Lung (tissue), 12 donors: ENCODE results near the gene RPP14. TPM values are rescaled to one million over a fixed set of nuclear protein-coding genes. Genes with fewer than 3 reads are reported as not detected.

Experiments
- ATAC-seq: fragments of 200-7000 bp; cut with Tn5 transposase; one replicate; pipeline ENCODE4 v1.9.1; 2020; ENCODE audit warnings: moderate number of reproducible peaks; ENCODE audit not compliant: insufficient read depth, low FRiP score
- DNase-seq, 3 donors: peaks; one replicate each; pipeline ENCODE4 v3.0.0-alpha.2; 2013 to 2017
- H3K27ac ChIP-seq, 2 donors: one replicate each; pipeline ENCODE4 v1.5.1; 2013; ENCODE audit warnings: mild to moderate bottlenecking in 2 of 2, moderate library complexity in 2 of 2, control low read depth in 1 of 2, inconsistent platforms in 1 of 2, low read depth in 1 of 2, low read length in 1 of 2
- H3K27me3 ChIP-seq, 3 donors: one replicate each; pipeline ENCODE4 v1.5.1; 2013; ENCODE audit warnings: low read length in 2 of 3; ENCODE audit not compliant: control insufficient read depth in 3 of 3, insufficient read depth in 3 of 3
- H3K36me3 ChIP-seq, 4 donors: one replicate each; pipeline ENCODE4 v1.5.1; 2013; ENCODE audit warnings: low read length in 4 of 4, mild to moderate bottlenecking in 1 of 4, moderate library complexity in 1 of 4; ENCODE audit not compliant: control insufficient read depth in 4 of 4, insufficient read depth in 4 of 4
- H3K4me1 ChIP-seq, 5 donors: one replicate each; pipeline ENCODE4 v1.5.1; 2013; ENCODE audit warnings: low read length in 5 of 5, mild to moderate bottlenecking in 2 of 5, moderate library complexity in 1 of 5; ENCODE audit not compliant: control insufficient read depth in 5 of 5, insufficient read depth in 5 of 5
- H3K4me3 ChIP-seq: one replicate; pipeline ENCODE4 v1.5.1; 2013; ENCODE audit warnings: mild to moderate bottlenecking, control low read depth, moderate library complexity
- H3K9ac ChIP-seq, 2 donors: one replicate each; pipeline ENCODE4 v1.5.1; 2013; ENCODE audit warnings: low read length in 2 of 2, control low read depth in 1 of 2; ENCODE audit not compliant: insufficient read depth in 1 of 2
- H3K9me3 ChIP-seq, 4 donors: one replicate each; pipeline ENCODE4 v1.5.1; 2013; ENCODE audit warnings: low read length in 3 of 4, mild to moderate bottlenecking in 1 of 4, moderate library complexity in 1 of 4; ENCODE audit not compliant: control insufficient read depth in 4 of 4, insufficient read depth in 3 of 4
- CTCF ChIP-seq: IDR thresholded peaks from 2 replicates; pipeline ENCODE4 v1.5.1; 2012; ENCODE audit warnings: mild to moderate bottlenecking; ENCODE audit errors: control extremely low read depth, extremely low read depth
- WGBS, 2 donors: extraction: QIAGEN DNeasy Blood & Tissue Kit; methylation state at CpG; one replicate each; pipeline ENCODE4 v1.1.7; 2013; 5-methylcytosine and 5-hydroxymethylcytosine counted together
- polyA plus RNA-seq, 2 donors: library from polyadenylated mRNA; stranded (reverse); fragments of 200-250 nt; gene quantifications; one replicate each; pipeline ENCODE4 v1.2.1, GENCODE V29; 2013
- total RNA-seq, 2 donors: library from RNA; depleted of rRNA in 1 of 2; stranded (reverse); fragments of >200 nt in 1 of 2; gene quantifications; one replicate each; pipeline ENCODE4 v1.2.1, GENCODE V29; 2014 to 2021
- donor health status: control.
- donor health status: control.
- donor health status: Bipolar disorder and iron deficiency.
- donor health status: healthy.
- donor health status: DM: yes; HTN: yes; CAD: no.

Gene RPP14
- total and polyA plus RNA-seq, 4 donors, result 6.8 to 14.2 (median 10.8) TPM

DNA sequence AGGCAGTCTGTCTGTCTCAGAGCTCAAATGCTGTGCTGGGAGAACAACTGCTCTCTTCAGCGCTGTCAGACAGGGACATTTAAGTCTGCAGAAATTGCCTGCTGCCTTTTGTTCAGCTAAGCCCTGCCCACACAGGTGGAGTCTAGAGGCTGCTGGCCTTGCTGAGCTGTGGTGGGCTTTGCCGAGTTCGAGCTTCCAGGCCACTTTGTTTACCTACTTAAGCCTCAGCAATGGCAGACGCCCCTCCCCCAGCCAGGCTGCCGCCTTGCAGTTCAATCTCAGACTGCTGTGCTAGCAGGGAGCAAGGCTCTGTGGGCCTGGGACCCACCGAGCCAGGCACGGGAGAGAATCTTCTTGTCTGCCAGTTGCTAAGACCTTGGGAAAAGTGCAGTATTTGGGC is 25.0 kb upstream of the RPP14 start:
- Histone ChIP-seq H3K4me1 (no peaks in the 10 kb centered on the region), H3K9me3 (no peaks in the 10 kb centered on the region), H3K9ac (no peak overlapping the region), H3K27ac (no peak overlapping the region), H3K4me3 (no peak overlapping the region), H3K36me3 (peaks cover 0 to 5% (median 0%) of the 10 kb centered on the region in 4 donors), H3K27me3 (no peaks in the 10 kb centered on the region)
- DNase-seq (no peak), ATAC-seq (no peak)
- TF ChIP-seq CTCF, result no peak
- 86 to 93% methylated on average over 7 of the region's 7 CpGs for WGBS, 2 donors

- Histone ChIP-seq H3K27ac (no peak overlapping the region), H3K9me3 (no peaks in the 10 kb centered on the region), H3K9ac (no peak overlapping the region), H3K4me3 (no peak overlapping the region), H3K4me1 (no peaks in the 10 kb centered on the region), H3K27me3 (no peaks in the 10 kb centered on the region), H3K36me3 (peaks cover 0 to 16% (median 0%) of the 10 kb centered on the region in 4 donors)
- ATAC-seq (no peak), DNase-seq (no peak)
- TF ChIP-seq CTCF, result no peak
- WGBS, 2 donors, result 82 to 89% methylated on average over 7 of the region's 7 CpGs
Measured at GRCh38 chr3:58285334-58285733, 20.7 kb upstream of the RPP14 start.

GRCh38 chr3:58287354-58287753 is 18.7 kb upstream of the RPP14 start:
- H3K9ac ChIP-seq, result no peak overlapping the region
- no peak overlapping the region for H3K27ac ChIP-seq
- DNase-seq (no peak), ATAC-seq (no peak)
- no peaks in the 10 kb centered on the region for H3K4me1 ChIP-seq
- WGBS, 2 donors, result 94 to 96% methylated on average over 6 of the region's 6 CpGs
- no peaks in the 10 kb centered on the region for H3K9me3 ChIP-seq
- no peak overlapping the region for H3K4me3 ChIP-seq
- peaks cover 0 to 14% (median 0%) of the 10 kb centered on the region in 4 donors for H3K36me3 ChIP-seq
- H3K27me3 ChIP-seq, result no peaks in the 10 kb centered on the region
- no peak for TF ChIP-seq CTCF
